SK-N-MC (cell line): Measurements from ENCODE around the gene DENND2A.

Source experiments
- DNase-seq: peaks from one replicate; pipeline ENCODE4 v3.0.0-alpha.2; 2011; ENCODE audit warnings: low read depth, low spot score
- H3K27ac ChIP-seq: fragments of 200-600 bp; sonication (generic); 2 replicates; pipeline ENCODE4 v1.5.1; 2016; ENCODE audit warnings: mixed run types
- H3K36me3 ChIP-seq: fragments of 200-600 bp; sonication (generic); 2 replicates; pipeline ENCODE4 v1.6.1; 2017; ENCODE audit warnings: antibody characterized with exemption, low read length, mixed read lengths; ENCODE audit not compliant: insufficient read depth
- H3K4me3 ChIP-seq: fragments of 200-600 bp; sonication (generic); 2 replicates; pipeline ENCODE4 v1.5.1; 2016
- H3K9ac ChIP-seq: fragments of 200-600 bp; sonication (generic); 2 replicates; pipeline ENCODE4 v1.8.0; 2017; ENCODE audit warnings: mixed run types, mixed read lengths; ENCODE audit not compliant: insufficient read length
- H3K9me3 ChIP-seq: fragments of 200-600 bp; sonication (generic); 2 replicates; pipeline ENCODE4 v1.6.1; 2017; ENCODE audit warnings: low read depth, mild to moderate bottlenecking, antibody characterized with exemption, low read length, moderate library complexity, mixed read lengths
- EZH2 ChIP-seq: fragments of 200-600 bp; sonication (generic); IDR thresholded peaks from one replicate; pipeline ENCODE4 v1.6.1; 2017; ENCODE audit warnings: antibody characterized with exemption
- FOXP2 ChIP-seq: optimal IDR thresholded peaks from 2 replicates; pipeline ENCODE3; 2011; ENCODE audit warnings: mild to moderate bottlenecking, moderate library complexity; ENCODE audit not compliant: insufficient read depth; ENCODE audit errors: extremely low read length, control extremely low read depth
- POLR2AphosphoS5 ChIP-seq: IDR thresholded peaks from 2 replicates; pipeline ENCODE4 v1.6.1; 2012; ENCODE audit warnings: mild to moderate bottlenecking, low read depth, low read length, borderline replicate concordance

The DENND2A gene

GRCh38 chr7:140595468-140596092 lies 45.0 kb downstream of the DENND2A start:
- TF ChIP-seq EZH2 = no peak
- H3K27ac ChIP-seq = peak overlapping the region; percentile 96; the same call in 1 of the 2 replicates
- no peak overlapping the region for H3K4me3 ChIP-seq
- no peaks in the 10 kb centered on the region for H3K9me3 ChIP-seq
- no peaks in the 10 kb centered on the region for H3K36me3 ChIP-seq
- H3K9ac ChIP-seq = no peak overlapping the region
- no peak for DNase-seq

- no peak for TF ChIP-seq FOXP2
- no peak for TF ChIP-seq EZH2
- TF ChIP-seq POLR2AphosphoS5 = no peak
- Histone ChIP-seq H3K36me3 (no peaks in the 10 kb centered on the region), H3K27ac (no peak overlapping the region)
These were observed 46.4 kb downstream of the DENND2A start for GRCh38 chr7:140594131-140594691.

GRCh38 chr7:140593672-140593982 lies 47.0 kb downstream of the DENND2A start:
- Histone ChIP-seq H3K27ac (no peak overlapping the region), H3K36me3 (no peaks in the 10 kb centered on the region), H3K9me3 (no peaks in the 10 kb centered on the region), H3K9ac (no peak overlapping the region), H3K4me3 (no peak overlapping the region)
- TF ChIP-seq EZH2 = no peak
- no peak for TF ChIP-seq POLR2AphosphoS5
- no peak for TF ChIP-seq FOXP2
- no peak for DNase-seq

More at GRCh38 chr7:140594131-140594691, 46.4 kb downstream of the DENND2A start:
- Histone ChIP-seq H3K4me3 (no peak overlapping the region), H3K9ac (no peak overlapping the region), H3K9me3 (no peaks in the 10 kb centered on the region)
- no peak for DNase-seq

GRCh38 chr7:140592964-140593671 lies 47.5 kb downstream of the DENND2A start:
- Histone ChIP-seq H3K4me3 (no peak overlapping the region), H3K36me3 (no peaks in the 10 kb centered on the region), H3K9ac (no peak overlapping the region), H3K27ac (no peak overlapping the region), H3K9me3 (no peaks in the 10 kb centered on the region)
- no peak for TF ChIP-seq FOXP2
- TF ChIP-seq EZH2 = no peak
- no peak for TF ChIP-seq POLR2AphosphoS5
- DNase-seq = no peak

GRCh38 chr7:140591180-140591902 lies 49.3 kb downstream of the DENND2A start:
- DNase-seq = no peak
- no peak overlapping the region for H3K27ac ChIP-seq
- H3K4me3 ChIP-seq = no peak overlapping the region
- H3K9ac ChIP-seq = no peak overlapping the region
- TF ChIP-seq EZH2 (no peak), POLR2AphosphoS5 (no peak), FOXP2 (no peak)
- no peaks in the 10 kb centered on the region for H3K36me3 ChIP-seq
- H3K9me3 ChIP-seq = no peaks in the 10 kb centered on the region

- no peak overlapping the region for H3K9ac ChIP-seq
- TF ChIP-seq EZH2 (no peak), POLR2AphosphoS5 (no peak), FOXP2 (no peak)
These were observed 53.4 kb downstream of the DENND2A start for GRCh38 chr7:140587243-140587642.

GRCh38 chr7:140586516-140586915 lies 54.1 kb downstream of the DENND2A start:
- Histone ChIP-seq H3K9me3 (no peaks in the 10 kb centered on the region), H3K27ac (no peak overlapping the region), H3K4me3 (no peak overlapping the region), H3K36me3 (no peaks in the 10 kb centered on the region), H3K9ac (no peak overlapping the region)
- no peak for TF ChIP-seq FOXP2
- TF ChIP-seq EZH2 = no peak
- no peak for TF ChIP-seq POLR2AphosphoS5
- DNase-seq = no peak

More at GRCh38 chr7:140587243-140587642, 53.4 kb downstream of the DENND2A start:
- no peak for DNase-seq
- H3K27ac ChIP-seq = no peak overlapping the region
- H3K9me3 ChIP-seq = no peaks in the 10 kb centered on the region
- H3K4me3 ChIP-seq = no peak overlapping the region
- H3K36me3 ChIP-seq = no peaks in the 10 kb centered on the region

- TF ChIP-seq FOXP2 = no peak
- no peak for TF ChIP-seq EZH2
- TF ChIP-seq POLR2AphosphoS5 = no peak
- Histone ChIP-seq H3K9me3 (no peaks in the 10 kb centered on the region), H3K36me3 (no peaks in the 10 kb centered on the region), H3K9ac (no peak overlapping the region), H3K27ac (no peak overlapping the region), H3K4me3 (no peak overlapping the region)
- no peak for DNase-seq
These were observed 55.3 kb downstream of the DENND2A start for GRCh38 chr7:140585333-140585732.
